GM18873 (cell line): ENCODE measurements around the gene GJC1.

Experiments used
- ATAC-seq: cut with Tn5 transposase; IDR thresholded peaks from one replicate; pipeline ENCODE4 v1.9.1; 2021; ENCODE audit warnings: mild to moderate bottlenecking, moderate library complexity, moderate number of reproducible peaks; ENCODE audit not compliant: unreplicated experiment, low FRiP score

Gene GJC1

DNA sequence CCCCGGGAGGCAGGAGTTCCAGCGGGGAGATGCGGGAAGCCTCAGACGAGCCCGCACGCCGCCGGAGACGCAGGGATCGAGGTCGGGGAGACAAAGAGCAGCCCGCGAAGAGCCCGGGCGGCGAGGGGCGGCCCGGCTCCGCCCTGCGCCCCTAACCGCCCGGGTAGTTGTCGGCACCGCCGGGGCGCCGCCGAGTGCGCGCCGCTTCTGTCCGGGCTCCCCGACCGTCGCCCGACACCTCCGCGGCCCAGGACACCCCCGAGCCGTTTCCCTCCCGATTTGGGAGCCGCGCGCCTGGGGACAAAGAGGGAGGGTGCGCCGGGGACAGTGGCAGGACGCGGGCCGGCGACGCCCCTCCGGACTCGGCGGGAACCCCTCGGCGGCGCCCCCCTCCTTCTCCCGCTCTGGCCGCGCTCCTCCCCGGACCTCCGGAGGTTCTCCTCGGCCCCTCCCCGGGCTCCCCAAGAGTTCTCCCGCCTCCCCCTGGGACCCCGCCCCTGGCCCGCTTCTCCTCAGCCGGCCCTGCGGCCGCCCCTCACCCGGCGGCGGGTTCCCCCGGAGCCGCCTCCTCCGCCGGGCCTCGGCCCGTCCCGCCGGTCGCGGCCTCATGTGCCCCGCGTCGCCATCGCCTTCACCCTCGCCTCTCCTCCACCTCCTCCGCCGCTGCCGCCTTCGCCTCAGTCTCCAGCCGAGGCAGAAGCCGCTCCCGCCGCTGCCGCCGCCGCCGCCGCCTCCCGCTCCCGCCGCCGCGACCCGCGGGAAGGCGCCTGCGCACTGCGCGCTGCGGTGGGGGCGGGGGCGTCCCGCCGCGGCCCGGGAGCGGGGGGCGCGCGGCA is at the start of gene GJC1:
Gene GJC1, minus strand, starts transcription at position 765 of the 836 bp plus-strand sequence. CDS start 24,470 bp downstream, outside the sequence.
- no peak for ATAC-seq

- ATAC-seq = no peak
Observed at GRCh38 chr17:44879376-44879775, 49.3 kb upstream of the GJC1 start.

DNA sequence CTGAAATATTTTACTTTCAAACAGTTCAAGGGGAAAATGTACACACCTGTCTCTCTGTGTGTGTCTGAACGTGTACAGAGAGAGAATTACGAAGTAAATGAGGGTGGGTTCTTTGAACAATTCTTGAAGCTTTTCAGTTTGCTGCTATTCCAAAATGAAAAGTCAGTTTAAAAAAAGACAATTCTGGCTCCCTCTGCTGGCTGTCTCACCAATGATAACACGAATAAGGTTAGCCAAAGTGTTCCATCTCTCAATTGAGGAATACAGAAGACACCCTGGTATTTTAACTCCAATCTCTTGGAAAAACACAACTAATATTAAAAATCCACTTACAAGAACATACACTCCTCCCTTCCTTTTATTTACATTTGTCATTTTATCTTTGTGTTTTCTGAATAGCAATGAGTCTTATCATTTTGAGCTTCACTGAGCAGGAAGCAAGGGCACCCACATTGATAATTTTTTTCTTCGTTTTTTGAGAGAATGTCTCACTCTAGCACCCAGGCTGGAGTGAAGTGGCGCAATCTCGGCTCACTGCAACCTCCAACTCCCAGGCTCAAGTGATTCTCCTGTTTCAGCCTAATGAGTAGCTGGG is 48.6 kb upstream of the GJC1 start:
- ATAC-seq = no peak

GRCh38 chr17:44877121-44877520 is 47.0 kb upstream of the GJC1 start:
- no peak for ATAC-seq

DNA sequence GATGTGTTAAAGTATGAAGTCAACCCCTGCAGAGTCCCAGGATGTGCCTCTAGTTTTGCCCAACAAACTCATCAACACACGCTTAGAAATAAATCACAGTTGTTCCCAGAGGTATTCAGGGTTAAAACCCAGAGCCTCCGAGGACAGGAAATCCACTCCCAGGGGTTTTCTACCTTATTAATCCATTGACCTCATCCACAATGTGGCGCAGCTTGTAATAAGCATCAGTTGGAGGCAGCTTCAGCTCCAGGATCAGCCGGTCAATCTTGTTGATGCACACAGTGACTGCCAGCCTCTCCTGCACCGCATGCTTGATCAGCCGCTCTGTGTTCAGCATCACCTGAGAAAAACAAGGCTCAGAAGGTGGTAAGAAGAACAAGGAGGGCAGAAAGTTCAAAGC is 45.7 kb upstream of the GJC1 start:
- no peak for ATAC-seq

DNA sequence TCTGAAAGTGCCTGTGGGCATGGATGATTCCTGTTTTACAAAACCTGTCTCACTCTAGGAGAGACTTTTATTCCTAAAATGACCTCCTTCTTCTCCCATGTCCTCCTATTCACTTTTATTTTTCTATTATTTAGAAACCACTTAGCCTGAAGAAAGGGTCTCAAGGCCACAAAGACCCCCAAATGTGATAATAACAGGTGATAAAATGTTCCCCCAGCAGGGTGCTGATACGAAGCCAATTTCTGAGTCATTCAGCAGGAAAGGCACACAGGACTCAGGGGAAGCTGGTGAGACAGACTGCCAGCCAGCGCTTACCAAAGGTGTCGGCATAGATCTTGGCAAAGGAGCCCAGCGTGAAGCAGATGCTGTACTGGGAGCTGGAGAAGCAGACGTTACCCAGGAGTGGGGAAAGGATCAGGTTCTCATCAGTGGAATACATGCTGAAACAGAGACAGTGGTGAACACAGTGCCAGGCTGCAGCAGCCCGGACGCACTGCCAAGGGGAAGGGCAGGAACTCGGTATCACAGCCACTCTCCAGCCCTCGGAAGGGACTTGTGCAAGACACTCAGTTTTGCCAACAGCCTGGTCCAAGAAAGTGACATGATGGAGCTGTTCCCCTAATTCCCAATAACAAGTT is 42.2 kb upstream of the GJC1 start:
- no peak for ATAC-seq

- no peak for ATAC-seq
Observed at GRCh38 chr17:44871556-44871955, 41.5 kb upstream of the GJC1 start.

- no peak for ATAC-seq
Observed at GRCh38 chr17:44867841-44868240, 37.8 kb upstream of the GJC1 start.

DNA sequence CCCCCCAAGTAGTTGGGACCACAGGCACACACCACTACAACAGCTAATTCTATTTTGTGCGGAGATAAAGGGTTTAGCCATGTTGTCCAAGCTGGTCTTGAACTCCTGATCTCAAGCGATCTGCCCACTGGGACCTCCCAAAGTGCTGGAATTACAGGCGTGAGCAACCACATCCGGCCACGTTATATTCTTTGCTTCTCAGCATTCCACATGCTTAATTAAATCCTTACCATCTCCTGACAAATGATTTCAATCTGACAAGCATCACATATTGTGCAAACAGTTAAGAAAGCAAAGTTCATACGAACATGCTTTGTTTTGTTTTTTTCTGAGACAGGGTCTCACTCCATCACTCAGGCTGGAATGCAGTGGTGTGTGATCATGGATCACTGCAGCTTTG is 35.8 kb upstream of the GJC1 start:
- no peak for ATAC-seq

DNA sequence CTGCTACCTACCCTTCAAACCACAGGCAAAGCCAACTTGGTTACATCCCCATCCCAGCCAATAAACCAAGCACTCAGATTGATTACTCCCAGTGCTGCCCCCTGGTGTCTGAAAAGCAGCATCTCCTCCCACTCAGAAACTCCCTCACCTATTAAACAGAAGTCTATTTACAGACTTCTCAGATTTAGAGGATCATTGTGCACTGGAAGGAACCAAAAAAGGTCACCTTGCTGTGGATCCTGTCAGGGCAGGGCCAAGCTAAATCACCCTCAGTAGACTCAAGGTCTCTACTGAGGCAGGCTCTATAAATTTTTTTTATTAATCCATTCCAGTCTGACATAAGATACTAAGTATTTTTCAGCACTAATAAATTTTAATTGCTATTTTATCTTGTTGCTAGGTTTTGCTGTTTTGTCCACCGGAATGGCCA is 35.2 kb upstream of the GJC1 start:
- no peak for ATAC-seq

- no peak for ATAC-seq
Observed at GRCh38 chr17:44864831-44865230, 34.7 kb upstream of the GJC1 start.

- no peak for ATAC-seq
Observed at GRCh38 chr17:44863061-44863918, 33.2 kb upstream of the GJC1 start.

GRCh38 chr17:44862278-44862914 is 32.3 kb upstream of the GJC1 start:
- ATAC-seq = no peak

DNA sequence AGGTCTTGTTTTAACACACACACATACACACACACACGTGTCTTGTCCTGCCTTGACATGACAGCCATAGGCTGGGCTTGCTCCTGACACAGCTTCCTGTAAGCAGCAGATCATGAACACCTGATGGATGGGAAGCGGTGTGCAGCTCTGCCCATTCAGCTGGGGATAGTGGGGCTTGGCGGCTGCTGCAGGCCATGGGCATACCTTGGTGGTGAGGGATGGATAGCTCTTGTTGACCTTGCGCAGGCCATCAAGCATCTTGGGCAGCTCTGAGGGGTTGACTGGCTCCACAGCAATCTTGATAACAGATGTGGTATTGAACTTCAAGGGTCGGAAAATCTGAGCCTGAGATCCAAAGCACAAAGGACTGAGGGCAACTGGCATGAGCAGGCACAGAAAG is 29.6 kb upstream of the GJC1 start:
- no peak for ATAC-seq

- no peak for ATAC-seq
Observed at GRCh38 chr17:44854192-44854591, 24.1 kb upstream of the GJC1 start.

- ATAC-seq = no peak
Observed at GRCh38 chr17:44850612-44851011, 20.5 kb upstream of the GJC1 start.

GRCh38 chr17:44850025-44850424 is 19.9 kb upstream of the GJC1 start:
- ATAC-seq = no peak

- ATAC-seq = no peak
Observed at GRCh38 chr17:44848961-44849489, 18.9 kb upstream of the GJC1 start.

- no peak for ATAC-seq
Observed at GRCh38 chr17:44848257-44848795, 18.2 kb upstream of the GJC1 start.

GRCh38 chr17:44847586-44847985 is 17.5 kb upstream of the GJC1 start, which contains the start of gene HIGD1B:
HIGD1B (plus strand) TSS chr17:44847883; CDS start chr17:44848153, 270 bp downstream.
- ATAC-seq = no peak
